GDM1 (cell line): Measurements from ENCODE around the gene ARL13A.
"Not testable (repeated sequence)": the region's sequence is repeated elsewhere in the genome, so short reads cannot be mapped to it uniquely, and the experiment has no call there.

ENCODE experiments used
- DNase-seq: peaks from one replicate; lab custom pipeline; 2025; lab: John Stamatoyannopoulos, UW

The ARL13A gene

DNA sequence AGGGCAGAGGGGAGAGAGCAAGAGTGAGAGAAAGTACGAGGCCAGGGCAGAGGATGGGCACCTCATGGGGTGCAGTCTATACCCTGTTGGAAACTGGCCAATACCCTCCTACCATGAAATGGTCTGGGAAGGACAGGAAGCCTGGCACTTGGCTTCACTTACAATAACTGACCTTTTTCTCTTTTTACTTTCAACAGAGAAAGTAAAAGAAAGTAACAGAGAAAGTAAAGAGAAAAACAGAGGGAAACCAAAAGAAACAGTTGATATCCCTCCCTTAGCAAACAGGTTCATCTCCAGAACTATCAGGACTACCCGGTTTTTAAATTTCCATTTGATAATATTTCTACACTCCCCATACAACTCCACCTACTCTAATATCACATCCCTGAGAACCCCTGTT lies 20.6 kb downstream of the ARL13A start:
- DNase-seq = no peak

DNA sequence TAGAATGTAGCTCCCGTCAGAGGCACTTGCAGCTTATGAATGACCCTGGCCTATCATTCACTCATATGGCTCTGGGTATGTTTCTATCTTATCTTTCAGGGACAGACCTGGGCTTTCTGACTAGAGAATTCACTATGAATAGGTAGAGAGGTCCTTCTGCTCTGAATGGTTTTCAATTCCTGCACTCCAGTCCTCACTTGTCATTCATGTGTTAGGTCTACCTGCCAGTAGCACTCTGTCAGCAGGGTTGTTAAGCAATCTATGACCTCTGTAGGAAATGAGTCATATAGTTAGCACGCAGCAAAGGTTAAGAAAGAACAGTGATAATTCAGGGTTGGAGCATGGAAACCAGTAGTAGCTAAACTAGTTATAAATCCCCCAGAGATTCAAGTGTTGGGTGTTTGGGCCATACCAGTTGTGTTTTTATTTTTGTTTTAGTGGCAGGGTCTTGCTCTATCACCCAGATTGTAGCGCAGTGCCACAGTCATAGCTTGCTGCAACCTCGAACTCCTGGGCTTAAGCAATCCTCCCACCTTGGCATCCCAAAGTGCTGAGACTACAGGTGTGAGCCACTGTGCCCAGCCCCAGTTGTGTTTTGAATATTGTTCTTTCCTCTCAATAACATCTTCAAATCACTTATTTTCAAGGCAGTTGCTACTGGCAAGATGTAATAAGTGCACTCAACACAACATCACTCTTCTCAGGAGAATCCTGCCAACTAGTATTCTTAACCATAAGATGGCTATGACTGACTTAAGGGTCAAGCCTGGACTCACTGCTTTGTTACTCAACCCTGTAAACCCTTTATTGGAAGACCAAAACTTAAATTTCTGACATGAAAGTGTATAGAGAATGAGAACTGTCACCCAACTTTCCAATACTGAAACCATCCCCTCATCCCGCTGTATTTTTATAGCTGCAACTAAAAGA lies 25.1 kb downstream of the ARL13A start:
- DNase-seq = no peak

DNA sequence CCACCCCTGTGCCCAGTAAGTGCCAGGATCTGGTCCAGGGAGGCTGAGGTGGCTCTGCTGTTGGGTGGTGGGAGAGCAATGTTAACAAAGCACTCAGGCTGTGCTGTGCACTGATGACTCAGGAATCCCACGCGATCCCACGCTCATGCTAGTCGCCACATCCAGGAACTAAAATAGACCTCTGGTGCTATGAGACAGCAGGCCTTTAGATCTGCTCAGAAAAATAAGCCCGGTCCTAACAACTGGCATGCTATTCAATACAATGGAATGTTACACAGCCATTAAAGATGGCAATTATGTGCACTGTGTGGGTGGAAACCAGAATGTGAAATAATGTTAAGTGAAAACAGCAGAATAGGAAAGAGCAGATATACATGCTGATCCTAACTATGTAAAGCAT lies 26.0 kb downstream of the ARL13A start:
- DNase-seq = no peak

DNA sequence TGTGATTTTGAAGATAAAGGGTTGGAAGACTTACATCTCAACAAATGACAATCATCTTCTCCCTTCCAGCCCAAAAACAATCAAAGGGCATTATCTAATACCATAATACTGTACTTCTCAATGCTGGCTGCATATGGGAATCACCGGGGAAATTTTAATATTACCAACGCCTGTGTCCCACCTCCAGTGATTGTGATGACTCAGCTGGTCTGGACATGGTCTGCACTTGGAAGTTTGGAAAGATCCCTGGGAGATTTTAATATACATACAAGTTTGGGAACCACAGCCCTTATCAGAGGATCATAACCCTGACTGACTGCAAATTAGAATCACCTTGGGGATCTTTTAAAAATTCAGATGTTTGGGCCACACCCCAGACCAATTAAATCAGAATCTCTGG lies 29.9 kb downstream of the ARL13A start:
- no peak for DNase-seq

DNA sequence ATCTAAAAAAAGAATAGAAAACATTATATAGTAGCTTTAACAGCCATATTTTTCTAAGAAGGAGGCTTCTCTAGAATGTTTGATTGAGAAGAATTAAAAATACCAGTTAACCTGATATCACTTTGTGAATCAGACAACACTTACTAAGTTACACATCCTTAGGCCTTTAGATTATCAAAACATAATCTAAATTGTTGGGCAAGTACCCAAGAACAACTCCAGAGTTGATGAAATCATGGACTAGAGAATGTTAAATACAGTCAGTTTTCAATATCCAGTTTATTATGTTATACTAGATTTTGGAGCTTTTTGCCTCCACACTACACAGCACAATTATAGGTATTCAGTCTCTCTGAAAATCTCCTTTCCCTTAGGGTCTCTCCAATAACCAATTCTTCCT lies 39.6 kb downstream of the ARL13A start:
- no peak for DNase-seq

DNA sequence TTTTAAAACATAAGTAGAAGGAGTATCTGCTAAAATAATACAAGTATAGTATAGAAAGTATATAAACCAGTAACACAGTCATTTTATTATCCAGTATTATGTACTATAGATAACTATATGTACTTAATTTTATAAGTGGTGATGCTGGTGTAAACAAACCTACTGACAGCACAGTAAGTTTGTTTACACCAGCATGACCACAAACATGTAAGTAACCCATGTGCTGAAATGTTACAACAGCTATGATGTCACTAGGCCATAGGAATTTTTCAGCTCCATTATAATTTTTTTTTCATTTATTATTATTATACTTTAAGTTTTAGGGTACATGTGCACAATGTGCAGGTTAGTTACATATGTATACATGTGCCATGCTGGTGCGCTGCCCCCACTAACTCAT lies 42.5 kb downstream of the ARL13A start:
- DNase-seq = not testable (repeated sequence)

DNA sequence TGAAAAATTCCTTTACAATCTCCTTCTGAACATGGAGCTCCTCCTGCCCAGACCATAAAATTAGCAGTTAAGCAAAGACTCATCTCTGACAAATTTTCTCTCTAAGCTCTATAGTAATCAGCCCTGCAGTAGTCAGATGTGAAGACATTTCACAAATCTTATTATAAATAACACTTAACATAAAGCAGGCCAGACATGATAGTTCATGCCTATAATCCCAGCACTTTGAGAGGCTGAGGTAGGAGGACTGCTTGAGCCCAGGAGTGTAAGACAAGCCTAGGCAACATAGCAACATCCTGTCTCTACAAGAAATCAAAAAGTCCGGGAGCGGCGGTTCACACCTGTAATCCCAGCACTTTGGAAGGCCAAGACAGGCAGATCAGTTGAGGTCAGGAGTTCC lies 52.5 kb downstream of the ARL13A start:
- DNase-seq = no peak

DNA sequence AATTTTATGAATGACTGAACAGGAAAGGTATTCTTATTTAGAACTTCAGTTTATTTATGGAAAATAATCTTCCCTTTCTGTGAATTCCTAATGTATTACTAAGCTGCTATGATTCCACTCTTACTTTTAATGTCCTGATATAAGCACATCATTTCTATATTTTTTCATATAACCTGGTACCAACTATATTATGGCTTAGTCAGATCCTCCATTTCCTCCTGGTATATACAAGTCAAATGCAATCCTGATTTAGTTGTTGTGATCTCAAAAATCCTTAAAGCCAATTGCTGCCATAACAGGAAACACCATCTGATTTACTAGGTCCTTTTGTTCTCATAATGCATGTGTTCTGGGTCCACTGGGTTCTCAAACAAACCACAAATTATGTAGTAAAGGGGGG lies 55.6 kb downstream of the ARL13A start:
- no peak for DNase-seq

DNA sequence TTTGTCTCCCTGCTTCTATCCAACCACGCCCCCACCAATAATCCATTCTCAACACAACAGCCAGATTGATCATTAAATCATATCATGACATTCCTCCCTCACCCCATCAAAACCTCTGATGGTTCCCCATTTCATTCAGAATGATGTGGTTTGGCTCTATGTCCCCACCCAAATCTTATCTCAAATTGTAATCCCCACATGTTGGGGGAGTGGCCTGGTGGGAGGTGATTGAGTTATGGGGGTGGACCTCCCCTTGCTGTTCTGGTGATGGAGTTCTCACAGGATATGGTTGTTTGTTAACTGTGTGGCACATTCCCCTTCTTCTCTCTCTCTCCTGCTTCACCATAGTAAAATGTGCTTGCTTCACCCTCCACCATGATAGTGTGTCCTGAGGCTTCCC lies 59.1 kb downstream of the ARL13A start:
- DNase-seq = no peak

DNA sequence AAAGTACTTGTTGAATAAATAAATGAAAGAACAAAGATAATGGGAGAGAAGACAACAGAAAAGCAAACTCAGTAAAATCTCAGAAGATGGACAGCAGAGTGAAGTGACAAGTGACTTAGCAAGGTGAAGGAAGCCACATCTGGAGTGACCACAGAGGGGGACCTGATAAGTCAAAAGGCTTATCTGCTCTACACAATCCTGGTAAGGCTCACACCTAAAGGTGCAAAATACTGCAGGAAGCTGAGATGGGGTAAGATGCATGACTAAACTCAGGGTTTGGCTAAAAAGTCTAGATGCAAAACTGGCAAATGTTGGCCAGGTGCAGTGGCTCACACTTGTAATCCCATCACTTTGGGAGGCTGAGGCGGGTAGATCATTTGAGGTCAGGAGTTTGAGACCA lies 60.2 kb downstream of the ARL13A start:
- DNase-seq = no peak

DNA sequence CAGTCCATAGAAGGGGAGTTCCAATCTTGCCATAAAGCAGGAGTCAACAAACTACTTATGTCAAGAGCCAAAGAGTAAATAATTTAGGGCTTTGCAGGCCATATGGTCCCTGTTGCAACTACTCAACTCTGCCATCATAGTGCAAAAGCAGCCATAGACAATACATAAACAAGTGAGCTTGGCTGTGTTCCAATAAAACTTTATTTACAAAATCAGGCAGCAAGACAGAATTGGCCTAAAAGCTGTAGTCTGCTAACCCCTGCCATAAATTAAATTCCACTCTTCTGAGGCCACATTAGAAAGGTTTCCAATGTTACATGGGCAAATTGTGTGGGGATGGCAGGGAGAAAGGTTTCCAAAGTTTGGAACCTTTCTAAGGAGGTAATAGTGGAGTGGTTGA lies 67.7 kb downstream of the ARL13A start:
- no peak for DNase-seq

DNA sequence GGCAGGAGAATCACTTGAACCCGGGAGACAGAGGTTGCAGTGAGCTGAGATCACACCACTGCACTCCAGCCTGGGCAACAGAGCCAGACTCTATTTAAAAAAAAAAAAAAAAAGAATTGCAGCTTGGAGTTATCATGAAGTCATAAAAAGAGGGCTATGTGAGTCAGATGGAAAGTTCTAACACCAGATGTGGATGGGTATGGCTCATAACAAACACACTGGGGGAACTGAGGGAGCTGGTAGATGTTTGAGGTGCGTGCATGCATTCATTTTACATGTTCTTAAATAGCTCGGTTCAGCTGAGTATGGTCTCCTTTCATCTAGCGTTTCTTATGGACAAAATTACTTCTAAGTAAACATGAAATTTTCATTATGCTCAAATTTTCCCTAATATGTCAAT lies 70.7 kb downstream of the ARL13A start:
- no peak for DNase-seq
